Lower lobe of right lung (tissue), 2 donors: ENCODE data around the gene SPPL2C. TPM values are rescaled to one million over a fixed set of nuclear protein-coding genes. Genes with fewer than 3 reads are reported as not detected.

Experiments used
- ATAC-seq, 2 donors: fragments of 200-7000 bp; cut with Tn5 transposase; one replicate each; pipeline ENCODE4 v1.9.1; 2020 to 2022; ENCODE audit warnings: mild to moderate bottlenecking in 2 of 2, moderate library complexity in 2 of 2
- DNase-seq: peaks from one replicate; pipeline ENCODE4 v3.0.0-alpha.2; 2020
- H3K27ac ChIP-seq: fragments of 200-600 bp; one replicate; pipeline ENCODE4 v1.8.0; 2022
- H3K27me3 ChIP-seq: fragments of 200-600 bp; one replicate; pipeline ENCODE4 v1.8.0; 2022; ENCODE audit warnings: low read depth
- H3K36me3 ChIP-seq: fragments of 200-600 bp; one replicate; pipeline ENCODE4 v1.8.0; 2022; ENCODE audit warnings: mild to moderate bottlenecking
- H3K4me1 ChIP-seq: fragments of 200-600 bp; one replicate; pipeline ENCODE4 v1.8.0; 2022
- H3K4me3 ChIP-seq: fragments of 200-600 bp; one replicate; pipeline ENCODE4 v1.8.0; 2022; ENCODE audit warnings: mild to moderate bottlenecking
- H3K9me3 ChIP-seq: fragments of 200-600 bp; one replicate; pipeline ENCODE4 v1.8.0; 2022
- intact Hi-C: fragments of 100-400 bp; cut with DNase I; formaldehyde crosslinking; loops from one replicate; pipeline ENCODE4 v1.11.0; 2022
- total RNA-seq: library from RNA; stranded (reverse); fragmentation: NEBNext Ultra II Directional; extraction: Animal tissue kit (Norgen Biotek cat#: 25700); gene quantifications from one replicate; pipeline ENCODE4 v1.2.1, GENCODE V29; 2021
- TF ChIP-seq, protein P1 (sequence below): fragments of 200-600 bp; IDR thresholded peaks from one replicate; pipeline ENCODE4 v1.8.0; 2022; ENCODE audit warnings: antibody characterized with exemption, mild to moderate bottlenecking
- donor health status: DM: no; HTN: yes; CAD: no; lungs with severe emphysema.

The SPPL2C gene
- total RNA-seq, 1 donor from 2014 or later: not detected

- Histone ChIP-seq H3K4me3 (no peak overlapping the region), H3K36me3 (no peaks in the 10 kb centered on the region), H3K27me3 (peaks cover 11% of the 10 kb centered on the region), H3K4me1 (no peaks in the 10 kb centered on the region), H3K27ac (no peak overlapping the region), H3K9me3 (no peaks in the 10 kb centered on the region)
- intact Hi-C loops: no loop called here
- ATAC-seq (no peak), DNase-seq (no peak)
- TF ChIP-seq, protein P1, sequence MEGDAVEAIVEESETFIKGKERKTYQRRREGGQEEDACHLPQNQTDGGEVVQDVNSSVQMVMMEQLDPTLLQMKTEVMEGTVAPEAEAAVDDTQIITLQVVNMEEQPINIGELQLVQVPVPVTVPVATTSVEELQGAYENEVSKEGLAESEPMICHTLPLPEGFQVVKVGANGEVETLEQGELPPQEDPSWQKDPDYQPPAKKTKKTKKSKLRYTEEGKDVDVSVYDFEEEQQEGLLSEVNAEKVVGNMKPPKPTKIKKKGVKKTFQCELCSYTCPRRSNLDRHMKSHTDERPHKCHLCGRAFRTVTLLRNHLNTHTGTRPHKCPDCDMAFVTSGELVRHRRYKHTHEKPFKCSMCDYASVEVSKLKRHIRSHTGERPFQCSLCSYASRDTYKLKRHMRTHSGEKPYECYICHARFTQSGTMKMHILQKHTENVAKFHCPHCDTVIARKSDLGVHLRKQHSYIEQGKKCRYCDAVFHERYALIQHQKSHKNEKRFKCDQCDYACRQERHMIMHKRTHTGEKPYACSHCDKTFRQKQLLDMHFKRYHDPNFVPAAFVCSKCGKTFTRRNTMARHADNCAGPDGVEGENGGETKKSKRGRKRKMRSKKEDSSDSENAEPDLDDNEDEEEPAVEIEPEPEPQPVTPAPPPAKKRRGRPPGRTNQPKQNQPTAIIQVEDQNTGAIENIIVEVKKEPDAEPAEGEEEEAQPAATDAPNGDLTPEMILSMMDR: no peak
Observed at GRCh38 chr17:45828582-45829133, 16.0 kb upstream of the SPPL2C start.

GRCh38 chr17:45833920-45834319 is 10.8 kb upstream of the SPPL2C start:
- TF ChIP-seq, protein P1: no peak
- ATAC-seq: no peak
- Histone ChIP-seq H3K27me3 (peaks cover 12% of the 10 kb centered on the region), H3K9me3 (no peaks in the 10 kb centered on the region), H3K4me1 (no peaks in the 10 kb centered on the region), H3K27ac (no peak overlapping the region), H3K4me3 (no peak overlapping the region), H3K36me3 (no peaks in the 10 kb centered on the region)
- intact Hi-C loops: loop anchor here (5.0 kb wide), 1 partner anchor 192 kb away; no protein-coding TSS in a partner anchor
- DNase-seq: no peak

DNA sequence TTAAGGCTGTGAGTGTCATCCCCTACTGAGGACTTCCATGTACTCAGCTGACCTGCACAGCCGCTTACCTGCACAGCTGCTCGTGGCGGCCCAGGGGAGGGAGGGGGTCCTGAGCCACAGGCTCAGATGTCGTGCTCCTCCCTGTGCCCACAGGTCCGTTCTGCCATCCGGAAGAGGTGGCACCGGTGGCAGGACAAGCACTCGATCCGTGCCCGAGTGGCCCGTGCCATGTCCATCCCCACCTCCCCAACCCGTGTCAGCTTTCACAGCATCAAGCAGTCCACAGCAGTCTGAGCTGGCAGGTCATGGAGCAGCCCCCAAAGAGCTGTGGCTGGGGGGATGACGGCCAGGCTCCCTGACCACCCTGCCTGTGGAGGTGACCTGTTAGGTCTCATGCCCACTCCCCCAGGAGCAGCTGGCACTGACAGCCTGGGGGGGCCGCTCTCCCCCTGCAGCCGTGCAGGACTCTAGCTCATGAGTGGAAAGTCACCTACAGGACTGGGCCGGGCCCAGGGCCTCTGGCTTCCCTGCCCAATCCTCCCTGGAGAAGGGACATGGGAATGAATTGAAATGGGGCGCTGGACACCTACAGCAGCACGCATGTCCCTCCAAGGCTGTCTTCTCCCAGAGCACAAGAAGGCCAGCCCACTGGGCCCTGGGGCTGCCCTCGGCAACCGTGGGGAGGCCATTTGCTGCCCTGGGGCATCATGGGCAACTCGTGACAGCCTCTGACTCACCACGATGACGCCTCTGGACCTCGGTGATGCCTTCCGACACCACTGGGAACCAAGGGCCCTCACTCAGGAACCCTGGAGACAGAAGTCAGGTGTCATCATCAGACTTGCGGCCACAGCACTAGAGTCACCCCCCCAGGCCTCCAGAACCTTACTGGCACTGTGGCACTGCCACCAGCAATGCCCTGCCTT is 9.9 kb upstream of the SPPL2C start:
- Histone ChIP-seq H3K27me3 (peaks cover 12% of the 10 kb centered on the region), H3K4me3 (no peak overlapping the region), H3K9me3 (no peaks in the 10 kb centered on the region), H3K4me1 (no peaks in the 10 kb centered on the region), H3K27ac (no peak overlapping the region), H3K36me3 (no peaks in the 10 kb centered on the region)
- no peak for DNase-seq
- intact Hi-C loops: loop anchor here (5.0 kb wide), 1 partner anchor 192 kb away; no protein-coding TSS in a partner anchor
- no peak for ATAC-seq
- TF ChIP-seq, protein P1: no peak

GRCh38 chr17:45835481-45835880 is 9.2 kb upstream of the SPPL2C start:
- no peaks in the 10 kb centered on the region for H3K4me1 ChIP-seq
- no peaks in the 10 kb centered on the region for H3K9me3 ChIP-seq
- DNase-seq (no peak), ATAC-seq (no peak)
- H3K27ac ChIP-seq: no peak overlapping the region
- H3K36me3 ChIP-seq: no peaks in the 10 kb centered on the region
- no peak overlapping the region for H3K4me3 ChIP-seq
- H3K27me3 ChIP-seq: peaks cover 12% of the 10 kb centered on the region
- TF ChIP-seq, protein P1: no peak
- intact Hi-C loops: no loop called here

DNA sequence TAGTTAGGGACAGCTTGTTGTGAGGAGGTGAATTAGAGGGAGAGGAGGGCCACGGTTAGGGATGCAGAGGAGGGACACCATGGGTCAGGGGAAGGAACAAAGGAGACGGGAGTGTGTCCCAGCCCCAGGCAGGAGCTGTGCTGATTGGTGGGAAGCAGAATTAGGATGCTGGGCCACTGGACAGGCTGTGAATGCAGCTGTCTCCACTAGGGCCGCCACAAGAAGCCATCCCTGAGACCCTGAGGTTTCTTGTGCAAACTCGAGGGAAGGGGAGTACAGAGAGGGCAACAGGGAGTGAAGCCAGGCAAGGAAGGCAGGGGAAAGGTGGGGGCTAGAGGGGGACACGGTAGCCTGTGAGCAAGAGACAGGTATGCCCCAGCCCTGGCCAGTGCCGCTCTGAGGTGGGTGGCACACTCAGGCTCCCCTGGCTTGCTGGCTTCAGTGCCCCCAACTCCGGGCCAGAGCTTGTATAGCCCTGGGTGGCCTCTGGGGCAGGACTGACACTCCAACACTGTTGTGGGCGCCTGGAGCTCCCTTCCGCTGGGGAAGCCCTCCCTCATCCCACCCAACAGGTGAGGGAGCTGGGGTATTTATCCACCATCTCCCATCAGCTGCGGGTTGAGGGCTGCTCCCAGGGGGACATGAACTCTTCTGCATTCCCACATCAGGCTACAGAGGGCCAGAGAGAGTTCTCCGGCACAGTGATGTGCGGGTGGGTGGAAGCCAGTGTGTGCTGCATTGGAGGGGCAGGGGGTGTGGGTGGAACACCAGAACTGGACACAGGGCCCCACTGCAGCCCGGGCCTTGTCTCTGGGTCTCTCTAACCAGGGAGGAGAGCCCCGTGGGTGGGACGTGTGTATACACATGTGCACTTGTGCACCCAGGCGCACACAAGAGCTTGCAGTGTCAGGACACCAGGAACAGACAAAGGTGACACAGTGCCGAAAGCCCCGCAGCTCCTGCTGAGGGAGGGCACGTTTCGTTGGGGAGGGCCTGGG is 8.3 kb upstream of the SPPL2C start:
- ATAC-seq (no peak), DNase-seq (no peak)
- TF ChIP-seq, protein P1: no peak
- H3K9me3 ChIP-seq: no peaks in the 10 kb centered on the region
- H3K27me3 ChIP-seq: peaks cover 11% of the 10 kb centered on the region
- H3K36me3 ChIP-seq: no peaks in the 10 kb centered on the region
- intact Hi-C loops: no loop called here
- no peaks in the 10 kb centered on the region for H3K4me1 ChIP-seq
- no peak overlapping the region for H3K4me3 ChIP-seq
- H3K27ac ChIP-seq: no peak overlapping the region
